GM21619 (cell line): ENCODE measurements around the gene ZMIZ1.

Source experiments
- ATAC-seq: cut with Tn5 transposase; IDR thresholded peaks from one replicate; pipeline ENCODE4 v1.9.1; 2021; ENCODE audit not compliant: unreplicated experiment

The ZMIZ1 gene

DNA sequence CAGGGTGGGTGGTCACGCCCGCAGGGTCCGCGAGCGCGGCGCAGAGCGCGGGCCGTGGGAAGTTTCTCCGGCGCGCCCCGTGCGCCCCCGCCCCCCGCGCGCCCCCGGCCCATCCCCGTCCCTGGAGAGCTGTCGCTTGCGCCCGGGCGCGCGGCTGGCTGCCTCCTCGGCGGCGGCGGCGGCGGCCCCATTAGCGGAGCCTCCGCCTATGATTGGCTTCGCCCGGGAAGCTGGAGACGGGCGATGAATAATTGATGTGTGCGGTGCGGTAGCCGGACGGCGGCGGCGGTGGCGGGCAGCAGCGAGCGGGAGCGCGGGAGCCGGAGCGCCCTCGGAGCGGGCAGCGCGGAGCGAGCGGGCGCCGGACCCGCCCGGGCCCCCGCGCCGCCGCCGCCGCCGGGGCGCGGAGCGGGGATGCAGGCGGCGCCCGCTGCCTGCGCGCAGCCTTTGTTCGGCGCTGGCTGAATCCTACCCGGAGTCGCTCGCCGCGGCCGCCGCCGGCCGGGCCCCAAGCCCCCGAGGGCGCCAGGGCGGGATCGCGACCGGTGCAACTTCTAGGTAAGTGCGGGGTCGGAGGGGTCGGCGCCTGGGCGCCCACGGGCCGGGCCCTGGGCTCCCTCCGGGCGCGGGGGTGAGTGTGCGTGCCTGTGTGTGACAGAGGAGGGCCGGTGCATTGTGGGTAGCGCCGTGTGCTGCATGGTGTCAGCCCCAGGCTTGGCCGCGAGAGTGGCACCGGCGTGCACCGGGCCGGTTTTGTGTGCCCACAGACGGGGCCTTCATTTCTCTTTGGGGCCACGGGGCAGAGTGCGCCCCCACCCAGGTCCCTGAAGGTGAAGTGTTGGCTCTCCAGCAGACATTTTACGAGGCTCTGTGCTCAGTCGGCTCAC, 174.7 kb downstream of the ZMIZ1 start:
- ATAC-seq = peak; percentile 41

GRCh38 chr10:79244068-79244442, 175.3 kb downstream of the ZMIZ1 start:
- peak; percentile 0 for ATAC-seq

DNA sequence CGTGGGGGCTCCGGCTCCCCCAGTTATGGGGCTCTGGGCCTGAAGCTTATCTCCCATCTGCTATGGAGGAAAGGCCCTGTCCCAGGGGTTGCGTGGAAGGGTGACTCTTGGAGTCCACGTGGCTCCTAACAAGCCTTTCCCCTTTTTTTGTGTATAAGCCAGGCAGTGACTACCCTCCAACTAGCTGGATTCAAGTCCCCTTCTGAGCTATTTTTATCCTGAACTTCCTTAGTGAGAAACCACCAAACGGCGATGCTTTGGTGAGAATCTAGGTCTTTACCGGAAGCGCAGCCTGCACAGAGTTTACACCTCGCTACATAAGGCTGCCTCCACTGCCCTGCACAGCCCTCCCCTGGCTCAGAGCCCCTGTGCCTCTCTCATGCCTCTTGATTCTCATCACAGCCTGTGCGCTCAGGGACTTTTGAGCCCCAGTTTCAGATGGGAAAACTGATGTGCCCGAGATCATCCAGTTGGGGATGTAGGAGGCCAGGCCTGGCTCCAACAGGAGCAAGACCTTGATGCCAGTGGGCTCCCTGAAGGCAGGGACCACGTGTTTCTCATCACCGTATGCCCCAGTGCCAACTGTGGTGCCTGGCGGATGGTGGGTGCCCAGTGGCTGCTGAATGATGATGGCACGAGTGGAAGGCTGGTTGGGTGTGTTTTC, 176.2 kb downstream of the ZMIZ1 start:
- peak; percentile 30 for ATAC-seq

DNA sequence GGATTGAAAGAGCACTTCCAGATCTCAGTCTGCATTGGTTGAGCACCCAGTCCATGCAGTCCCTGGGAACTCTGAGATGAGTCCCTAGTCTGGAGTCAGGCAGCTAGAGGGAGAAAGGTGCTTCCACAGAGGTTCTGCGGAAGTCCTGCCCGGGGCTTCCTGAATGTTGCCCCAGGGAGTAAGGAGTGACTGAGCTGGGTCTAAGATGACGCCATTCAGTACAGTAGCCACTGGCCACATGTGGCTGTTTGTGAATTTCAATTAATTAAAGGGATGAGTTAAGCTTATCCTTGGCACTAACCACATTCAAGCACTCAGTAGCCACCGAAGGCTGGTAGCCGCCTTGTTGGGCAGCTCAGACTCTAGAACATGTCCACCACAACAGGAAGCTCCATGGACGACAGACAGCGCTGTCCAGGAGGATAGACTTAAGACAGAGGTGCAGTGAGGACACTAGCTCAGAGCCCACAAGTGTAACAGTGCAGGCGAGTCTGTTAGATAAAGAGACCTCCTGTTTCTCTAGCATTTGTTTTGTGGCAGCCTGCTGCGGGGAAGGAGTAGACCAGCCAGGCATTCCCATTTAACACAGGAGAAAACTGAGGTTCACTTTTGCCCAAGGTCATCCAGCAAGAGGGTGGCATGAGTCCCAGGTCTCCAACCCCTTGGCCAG, 176.9 kb downstream of the ZMIZ1 start:
- no peak for ATAC-seq

GRCh38 chr10:79246209-79246581, 177.4 kb downstream of the ZMIZ1 start:
- ATAC-seq = no peak

GRCh38 chr10:79246606-79247275, 178.0 kb downstream of the ZMIZ1 start:
- ATAC-seq = no peak

DNA sequence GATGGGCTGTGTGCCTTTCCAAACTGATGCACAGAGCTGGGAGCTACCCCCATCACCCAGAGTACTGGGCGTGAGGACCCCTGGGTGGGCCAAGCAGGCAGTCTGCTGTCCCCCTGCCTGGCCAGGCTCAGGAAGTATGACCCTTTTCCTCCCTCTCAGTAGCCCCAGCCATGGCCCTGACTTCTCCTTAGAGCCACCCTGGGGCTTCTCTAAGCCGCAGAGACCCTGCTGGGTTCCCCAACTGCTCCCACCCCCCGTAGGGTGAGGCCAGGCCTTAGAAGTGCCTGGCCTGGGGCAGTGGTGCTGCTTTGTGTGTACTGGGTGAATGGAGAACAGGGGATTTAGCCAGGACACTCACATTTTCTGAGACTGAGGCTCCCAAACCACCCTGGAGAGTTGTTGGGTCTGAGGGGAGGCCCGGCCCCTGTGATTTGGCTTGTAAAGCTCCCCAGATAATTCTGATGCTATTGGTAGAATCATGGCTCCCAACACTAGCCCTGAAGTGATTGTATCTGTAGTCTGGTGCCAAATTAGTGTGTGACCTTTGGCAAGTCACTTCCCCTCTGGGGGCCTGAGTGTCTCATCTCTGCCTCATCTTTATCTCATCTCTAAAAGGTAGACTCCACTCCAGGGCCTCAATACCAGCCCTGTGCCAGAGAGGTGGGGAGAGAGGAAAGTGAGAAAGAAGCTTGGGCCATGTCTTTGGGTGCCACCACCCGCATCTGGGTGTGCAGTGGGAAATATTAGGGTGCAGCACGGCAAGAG, 178.8 kb downstream of the ZMIZ1 start:
- ATAC-seq = no peak

GRCh38 chr10:79248341-79249185, 179.8 kb downstream of the ZMIZ1 start:
- no peak for ATAC-seq

DNA sequence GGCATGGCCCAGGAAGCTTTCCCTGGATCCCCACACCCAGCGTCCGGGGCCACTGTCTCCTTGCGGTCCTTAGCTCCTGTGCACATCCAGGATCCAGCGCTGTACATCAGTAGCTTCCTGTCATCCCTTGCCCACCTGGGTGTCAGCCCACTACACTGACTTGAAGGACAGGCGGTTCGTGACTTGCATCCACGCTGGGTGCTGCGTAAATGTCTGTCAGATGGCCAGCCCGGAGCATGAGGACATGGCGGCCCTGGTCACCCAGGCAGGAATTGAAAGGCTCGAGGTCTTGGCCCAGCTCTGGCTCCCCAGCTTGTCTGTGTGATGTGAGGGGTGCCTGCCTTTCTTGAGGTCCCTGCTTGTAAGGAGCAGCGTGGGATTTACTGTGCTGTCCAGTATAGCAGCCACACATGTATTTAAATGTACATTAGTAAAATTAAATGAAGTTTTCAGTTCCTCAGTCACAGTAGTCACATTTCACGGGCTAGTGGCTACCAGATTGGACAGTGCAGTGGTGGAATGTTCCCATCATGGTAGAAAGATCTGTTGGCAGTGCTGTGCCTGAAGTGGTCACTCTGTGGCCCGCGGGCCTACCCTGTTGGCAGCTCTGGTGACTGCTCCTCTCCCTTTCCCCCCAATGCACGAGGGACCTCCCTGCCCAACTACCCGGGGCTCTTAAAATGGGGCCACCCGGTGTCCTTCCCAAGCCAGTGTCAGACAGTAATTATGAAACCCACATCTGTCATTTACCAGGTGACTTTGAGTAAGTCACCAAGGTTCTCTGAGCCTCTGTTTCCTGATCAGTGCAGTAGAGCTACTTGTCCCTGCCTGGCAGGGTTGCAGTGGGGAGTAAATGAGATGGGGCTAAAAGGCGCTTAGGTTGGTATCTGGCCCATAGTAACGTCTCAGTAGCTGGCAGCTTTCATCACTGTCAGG, 180.7 kb downstream of the ZMIZ1 start:
- ATAC-seq = peak; percentile 58

- no peak for ATAC-seq
These were observed 181.5 kb downstream of the ZMIZ1 start for GRCh38 chr10:79250259-79250658.

DNA sequence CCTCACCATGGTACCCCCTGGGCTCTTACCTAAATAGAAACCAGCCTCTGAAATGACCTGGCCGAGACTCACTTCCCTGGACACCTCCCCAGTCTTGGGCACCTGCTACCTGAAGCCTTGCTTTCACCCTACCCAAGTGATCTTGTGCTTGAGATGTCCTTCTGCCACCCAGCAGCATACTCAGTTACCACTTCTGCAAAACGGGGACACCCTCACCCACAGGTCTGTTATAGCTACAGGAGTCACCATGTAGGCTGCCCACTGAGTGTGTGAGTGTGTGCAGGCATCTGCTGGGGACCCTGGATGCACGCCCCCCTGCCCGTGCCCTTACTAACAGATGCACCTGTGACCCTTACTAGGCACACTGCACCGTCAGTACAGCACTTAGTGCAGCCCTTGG, 183.7 kb downstream of the ZMIZ1 start:
- no peak for ATAC-seq

- ATAC-seq = no peak
These were observed 184.2 kb downstream of the ZMIZ1 start for GRCh38 chr10:79252971-79253370.

DNA sequence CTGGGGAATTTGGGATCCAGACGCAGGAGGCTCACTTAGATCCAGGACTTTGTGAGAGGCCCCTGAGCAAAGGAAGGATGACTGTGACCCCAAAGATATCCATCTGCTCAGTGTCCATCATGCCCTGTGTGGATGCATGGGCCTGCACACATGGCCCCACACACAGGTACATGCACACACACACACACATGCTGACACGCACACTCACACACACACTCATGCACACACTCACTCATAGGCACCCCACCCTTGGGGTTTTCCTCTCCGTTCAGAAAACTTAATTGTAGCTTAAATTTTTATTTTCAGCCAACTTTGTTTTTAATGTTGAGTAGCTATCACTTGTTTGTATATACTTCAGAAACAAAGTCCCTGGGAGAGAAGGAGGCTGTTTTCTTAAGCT, 184.9 kb downstream of the ZMIZ1 start:
- ATAC-seq = no peak

- no peak for ATAC-seq
These were observed 185.7 kb downstream of the ZMIZ1 start for GRCh38 chr10:79254333-79255006.

DNA sequence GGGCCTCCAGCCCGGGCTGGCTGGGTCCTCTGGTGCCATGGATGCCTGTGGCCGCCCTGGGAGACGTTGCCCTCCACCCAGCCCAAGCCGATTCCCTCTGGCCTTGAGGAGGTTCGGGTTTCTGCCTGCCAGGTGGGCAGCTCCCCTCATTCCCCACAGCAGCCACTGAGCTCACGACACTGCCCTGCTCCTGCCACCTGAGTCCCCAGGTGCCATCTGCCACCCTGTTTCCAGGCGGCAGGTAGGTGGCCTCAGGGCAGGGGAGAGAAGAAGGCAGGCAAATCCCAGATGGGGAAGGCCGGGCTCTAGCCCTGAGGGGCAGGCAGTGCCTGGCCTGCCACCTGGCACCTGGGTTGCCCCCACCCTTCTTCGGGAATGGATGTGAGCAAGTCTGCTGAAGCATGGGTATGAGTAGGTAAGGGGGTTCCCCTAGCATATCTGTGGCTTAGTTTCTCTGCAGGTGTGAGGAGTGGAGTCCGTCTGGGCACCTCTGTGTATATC, 186.3 kb downstream of the ZMIZ1 start:
- ATAC-seq = no peak

- ATAC-seq = no peak
These were observed 187.6 kb downstream of the ZMIZ1 start for GRCh38 chr10:79256264-79256806.

DNA sequence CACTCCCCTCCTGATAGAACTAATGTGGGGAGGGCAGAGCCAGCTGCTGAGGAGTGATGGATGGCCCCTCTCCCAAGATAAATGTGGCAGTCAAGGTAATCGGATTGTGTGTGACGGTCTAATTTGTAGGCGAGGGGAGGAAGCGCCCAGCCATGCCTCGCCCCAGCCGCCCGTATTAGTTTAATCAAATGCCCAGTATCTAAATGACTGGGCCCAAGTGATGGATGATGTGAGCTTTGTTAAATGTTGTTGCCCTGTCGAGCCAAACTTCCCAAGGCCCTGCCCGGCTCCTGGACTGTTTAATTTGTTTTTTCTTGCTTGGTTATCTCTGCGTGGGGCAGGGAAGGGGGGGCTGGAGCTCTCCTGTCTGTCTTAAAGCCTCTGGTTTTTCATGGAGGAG, 190.1 kb downstream of the ZMIZ1 start:
- ATAC-seq = no peak

GRCh38 chr10:79259834-79260233, 191.1 kb downstream of the ZMIZ1 start:
- no peak for ATAC-seq
